Inflammatory macrophage (primary cell): ENCODE results near the gene C2CD2.
"Not testable (repeated sequence)": the region's sequence is repeated elsewhere in the genome, so short reads cannot be mapped to it uniquely, and the experiment has no call there.

Source experiments
- DNase-seq, 2 donors: peaks; one replicate each; pipeline ENCODE4 v3.0.0-alpha.2; 2020 to 2022

Gene C2CD2

DNA sequence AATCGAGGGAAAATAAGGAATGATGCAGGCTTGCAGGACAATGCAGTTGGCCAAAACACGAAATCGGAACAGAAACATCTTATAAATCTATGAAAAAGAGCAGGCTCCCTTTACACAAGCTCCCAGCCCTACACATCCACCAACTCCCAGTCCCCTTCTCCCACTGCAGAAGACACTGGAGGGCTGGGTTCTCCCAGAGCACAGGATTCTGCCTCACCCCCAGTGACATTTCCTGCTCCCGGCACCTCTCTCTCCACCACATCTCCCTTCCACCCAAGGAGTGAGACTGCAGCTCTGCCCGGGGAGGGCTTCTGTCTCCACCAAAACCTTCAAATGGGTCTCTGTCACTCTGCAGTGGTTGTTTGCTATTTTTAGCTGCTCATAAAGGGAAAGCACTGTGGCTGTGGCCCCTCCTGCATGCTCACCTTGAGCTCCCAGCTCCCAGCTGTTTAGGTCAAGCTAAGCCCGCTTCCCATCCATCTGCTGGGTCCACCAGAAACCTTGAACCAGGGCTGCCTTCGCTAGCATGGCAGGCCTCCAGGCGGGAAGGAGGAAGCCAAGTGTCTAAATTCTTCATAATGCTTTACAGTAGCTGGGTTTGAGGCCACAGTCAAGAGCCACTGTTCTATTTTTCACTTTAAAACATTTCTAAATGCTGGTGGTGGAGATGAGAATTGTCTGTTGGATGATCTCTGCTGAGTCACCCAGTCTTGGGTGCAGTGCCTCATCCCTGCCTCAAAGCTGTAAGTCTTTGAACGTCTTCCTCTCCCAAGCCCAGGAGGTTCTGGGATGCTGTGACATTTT is 3.3 kb upstream of the C2CD2 start:
- DNase-seq: peak; percentile 6 to 21

DNA sequence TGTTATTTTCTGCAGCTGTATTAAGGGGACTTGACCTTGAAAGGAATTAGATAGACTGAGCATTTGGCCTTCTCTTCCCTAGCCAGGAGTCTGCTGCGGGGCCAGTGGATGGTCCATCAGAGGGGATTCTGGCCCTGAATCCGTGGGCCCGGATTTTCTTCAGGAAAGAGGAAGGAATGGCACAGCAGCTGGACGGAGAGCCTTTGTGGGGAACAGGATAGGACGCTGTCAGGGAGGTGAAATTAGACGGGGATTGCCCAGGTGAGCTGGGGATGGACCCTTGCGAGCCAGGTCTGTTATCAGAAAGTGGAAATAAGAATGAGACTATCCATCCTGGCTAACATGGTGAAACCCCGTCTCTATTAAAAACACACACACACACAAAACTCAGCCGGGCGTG is 1.7 kb upstream of the C2CD2 start:
- DNase-seq: no peak

DNA sequence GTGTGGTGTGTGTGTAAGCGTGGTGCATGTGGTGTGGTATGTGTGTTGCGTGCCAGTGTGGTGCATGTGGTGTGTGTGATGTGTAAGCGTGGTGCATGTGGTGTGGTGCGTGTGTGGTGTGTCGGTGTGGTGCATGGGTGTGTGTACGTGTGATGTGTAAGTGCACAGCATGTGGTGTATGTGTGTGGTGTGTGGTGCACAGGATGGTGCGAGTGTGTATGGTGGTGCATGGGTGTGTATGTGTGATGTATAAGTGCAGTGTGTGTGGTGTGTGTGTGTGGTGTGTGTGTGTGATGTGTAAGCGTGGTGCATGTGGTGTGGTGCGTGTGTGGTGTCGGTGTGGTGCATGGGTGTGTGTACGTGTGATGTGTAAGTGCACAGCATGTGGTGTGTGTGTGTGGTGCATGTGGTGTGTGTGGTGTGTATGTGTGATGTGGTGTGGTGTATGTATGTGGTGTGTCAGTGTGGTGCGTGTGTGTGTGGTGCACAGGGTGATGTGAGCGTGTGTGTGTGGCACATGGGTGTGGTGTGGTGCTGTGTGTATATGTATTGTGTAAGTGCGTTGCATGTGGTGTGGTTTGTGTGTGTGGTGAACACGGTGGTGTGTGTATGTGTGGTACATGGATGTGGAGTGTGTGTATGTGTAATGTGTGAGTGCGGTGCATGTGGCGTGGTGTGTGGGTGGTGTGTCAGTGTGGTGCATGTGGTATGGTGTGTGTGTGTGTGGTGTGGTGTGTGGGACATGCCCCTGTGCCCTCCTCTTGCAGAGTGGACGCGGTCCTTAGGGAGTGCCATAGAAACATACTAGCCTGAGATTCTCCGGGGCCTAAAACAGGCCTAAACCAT is 1.1 kb upstream of the C2CD2 start:
- DNase-seq: no peak

DNA sequence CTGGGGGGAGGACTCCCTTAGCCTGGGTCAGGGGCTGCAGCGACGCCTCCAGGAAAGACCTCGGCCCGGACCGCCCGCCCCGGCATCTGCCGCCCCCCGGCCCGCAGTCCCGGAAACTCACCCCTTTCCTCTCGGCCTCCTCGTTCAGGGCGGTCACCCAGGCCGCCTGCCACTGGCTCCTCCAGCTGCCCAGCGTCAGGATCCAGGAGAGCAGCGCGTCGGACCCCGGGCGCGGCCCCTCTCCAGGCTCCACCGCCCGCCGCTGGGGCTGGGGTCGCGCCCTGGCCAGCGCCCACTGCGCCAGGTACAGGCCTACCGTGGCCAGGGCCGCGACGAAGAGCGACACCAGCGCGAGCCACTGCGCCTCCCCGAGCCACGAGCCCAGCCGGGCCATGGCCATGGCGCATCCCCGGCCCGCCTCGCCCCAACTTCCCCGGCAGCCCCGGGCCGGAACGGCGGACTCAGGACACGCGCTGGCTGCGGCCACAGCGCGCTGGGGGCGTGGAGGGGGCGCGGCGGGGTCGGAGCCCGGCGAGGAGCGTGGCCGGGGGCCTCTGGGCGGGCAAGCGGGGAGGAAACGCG is 478 bp downstream of the C2CD2 start:
- DNase-seq: peak in 1 of 2 donors; percentile 15

DNA sequence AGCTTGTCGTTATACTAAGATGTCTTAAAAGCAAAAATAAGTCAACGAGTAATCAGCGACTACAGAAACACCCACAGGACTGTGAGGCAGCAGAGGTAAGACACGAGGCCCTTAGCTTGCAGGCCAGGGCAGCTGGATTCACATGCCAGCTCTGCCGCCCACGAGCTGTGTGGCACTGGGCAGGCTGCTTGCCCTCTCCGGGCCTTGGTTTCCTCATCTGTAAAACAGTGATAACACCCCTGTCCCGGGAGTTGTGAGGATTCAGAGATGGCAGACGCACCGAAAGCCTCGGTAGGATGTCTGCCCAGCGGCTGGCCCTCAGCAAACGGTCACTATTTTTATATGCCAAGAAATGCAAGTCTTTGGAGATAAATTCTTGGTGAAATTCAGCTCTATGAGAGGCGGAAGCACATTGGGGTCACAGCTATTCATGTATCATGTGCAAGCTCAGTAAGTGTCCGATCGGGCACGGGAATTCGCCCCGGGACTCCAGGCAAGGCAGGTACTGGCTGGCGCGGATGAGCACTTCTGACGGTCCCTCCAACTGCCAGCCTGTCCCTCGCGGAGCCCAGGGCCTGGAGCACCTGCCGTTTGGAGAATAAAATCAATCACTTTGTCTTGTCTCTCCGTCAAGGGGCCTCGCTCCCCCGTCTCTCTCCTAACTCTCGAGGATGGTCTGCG is 1.1 kb downstream of the C2CD2 start:
- peak in 1 of 2 donors; percentile 15 for DNase-seq

DNA sequence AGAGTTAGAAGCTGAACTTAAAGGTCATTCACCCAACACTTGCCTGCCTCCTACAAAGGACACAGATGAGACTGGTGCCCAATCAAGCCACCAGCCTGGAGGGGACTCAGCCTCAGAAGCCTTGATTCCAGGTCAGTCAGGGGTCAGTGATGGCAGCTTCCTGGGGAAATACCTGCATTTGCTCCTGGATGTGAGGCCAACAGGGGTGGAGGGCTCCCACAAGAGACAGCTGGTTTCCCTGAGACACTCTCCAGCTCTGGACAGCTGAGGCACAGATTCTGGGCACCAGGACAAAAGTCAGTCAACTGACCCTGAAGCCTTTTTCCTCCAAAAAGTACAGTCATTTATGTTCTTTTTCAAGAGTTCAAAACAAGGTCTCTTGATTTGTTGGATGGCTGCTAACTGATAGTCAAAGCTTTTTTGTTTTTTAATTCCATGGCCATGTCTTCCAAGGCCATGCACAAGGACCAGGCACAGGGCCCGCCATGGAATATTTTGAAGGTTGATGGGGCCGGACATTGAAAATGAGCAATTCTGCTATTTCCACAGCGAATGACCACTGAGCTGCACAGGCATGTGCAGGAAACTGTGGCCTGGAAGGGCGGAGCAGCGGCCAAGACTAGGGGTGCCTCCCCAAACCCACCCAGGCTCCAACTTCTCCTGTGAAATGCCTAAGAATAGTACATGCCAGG is 1.8 kb downstream of the C2CD2 start:
- DNase-seq: no peak

DNA sequence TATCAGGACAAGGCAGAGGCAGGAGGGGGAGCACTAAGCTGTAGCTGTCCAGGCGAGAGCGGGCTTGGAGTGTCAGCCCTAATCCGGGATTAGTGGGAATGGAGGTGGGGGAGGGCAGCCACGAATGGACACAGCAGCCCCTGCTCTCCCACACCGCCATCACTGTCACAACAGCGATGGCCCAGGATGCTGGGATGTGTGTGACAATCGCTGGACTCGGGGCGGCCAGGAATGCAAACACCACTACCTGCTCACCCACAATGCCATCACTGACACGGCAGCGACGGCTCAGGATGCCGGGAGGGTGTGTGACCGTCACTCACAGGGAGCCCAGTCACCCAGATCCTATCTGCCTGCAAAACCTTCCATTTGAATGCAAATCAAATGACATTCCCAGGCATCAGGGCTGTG is 2.9 kb downstream of the C2CD2 start:
- no peak for DNase-seq

DNA sequence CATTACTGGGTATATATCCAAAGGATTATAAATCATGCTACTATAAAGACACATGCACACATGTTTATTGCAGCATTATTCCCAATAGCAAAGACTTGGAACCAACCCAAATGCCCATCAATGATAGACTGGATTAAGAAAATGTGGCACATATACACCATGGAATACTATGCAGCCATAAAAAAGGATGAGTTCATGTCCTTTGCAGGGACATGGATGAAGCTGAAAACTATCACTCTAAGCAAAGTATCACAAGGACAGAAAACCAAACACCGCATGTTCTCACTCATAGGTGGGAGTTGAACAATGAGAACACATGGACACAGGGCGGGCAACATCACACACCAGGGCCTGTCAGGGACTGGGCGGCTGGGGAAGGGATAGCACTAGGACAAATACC is 4.2 kb downstream of the C2CD2 start:
- not testable (repeated sequence) for DNase-seq

DNA sequence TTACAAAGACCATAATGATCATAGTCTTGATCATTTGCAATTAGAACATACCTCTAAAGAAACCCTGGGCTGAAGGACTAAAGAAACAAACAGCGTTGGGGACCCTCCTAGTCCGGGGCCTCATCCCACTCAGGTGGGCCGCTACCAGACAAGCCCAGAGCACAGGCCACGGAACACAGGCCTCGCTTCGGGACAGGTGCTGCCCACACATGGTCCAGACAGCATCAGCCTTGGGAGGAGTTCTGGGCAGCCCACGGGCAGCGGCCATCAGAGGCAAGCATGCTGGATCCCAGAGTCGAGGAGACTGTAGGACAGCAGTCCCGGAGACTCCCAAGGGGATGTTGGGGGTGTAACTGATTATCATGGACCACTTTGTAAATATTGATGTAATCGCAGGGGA is 4.9 kb downstream of the C2CD2 start:
- DNase-seq: no peak

DNA sequence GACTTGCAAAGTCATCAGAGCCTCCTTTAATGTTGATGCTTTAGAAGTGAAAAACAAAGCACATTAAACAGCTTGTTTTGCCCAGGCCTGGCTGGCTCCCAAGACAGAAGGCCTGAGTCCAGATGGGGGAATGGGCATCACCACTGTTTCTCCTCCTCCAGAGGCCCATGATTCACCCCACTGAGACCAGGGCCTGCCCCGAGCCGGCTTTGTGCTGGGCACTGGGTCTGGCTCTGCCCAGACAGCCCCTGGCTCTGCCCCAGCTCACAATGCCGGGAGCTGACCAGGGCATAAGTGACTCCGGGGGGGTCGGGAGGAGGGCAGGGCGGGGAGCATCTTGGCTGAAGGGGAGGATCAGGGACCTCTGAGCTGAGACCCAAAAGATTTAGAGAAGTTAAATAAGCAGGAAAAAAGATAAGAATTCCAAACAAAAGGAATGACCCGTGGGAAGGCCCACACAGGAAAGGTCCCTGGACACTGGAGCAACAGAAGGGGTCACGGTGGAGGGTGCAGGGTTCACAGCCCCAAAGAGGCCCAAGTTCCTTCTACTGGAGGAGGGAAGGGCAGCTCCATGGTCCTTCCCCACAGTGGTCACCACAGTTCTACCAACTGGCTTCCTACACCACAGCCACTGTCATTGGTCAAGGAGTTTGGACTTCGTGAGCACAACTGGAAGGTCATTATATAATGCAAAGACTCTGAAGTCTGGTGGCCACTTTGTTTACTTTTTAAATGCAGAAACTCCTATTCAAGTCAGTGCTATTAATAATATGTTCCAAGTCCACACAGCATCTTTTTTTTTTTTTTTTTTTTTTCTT is 5.5 kb downstream of the C2CD2 start:
- DNase-seq: no peak

DNA sequence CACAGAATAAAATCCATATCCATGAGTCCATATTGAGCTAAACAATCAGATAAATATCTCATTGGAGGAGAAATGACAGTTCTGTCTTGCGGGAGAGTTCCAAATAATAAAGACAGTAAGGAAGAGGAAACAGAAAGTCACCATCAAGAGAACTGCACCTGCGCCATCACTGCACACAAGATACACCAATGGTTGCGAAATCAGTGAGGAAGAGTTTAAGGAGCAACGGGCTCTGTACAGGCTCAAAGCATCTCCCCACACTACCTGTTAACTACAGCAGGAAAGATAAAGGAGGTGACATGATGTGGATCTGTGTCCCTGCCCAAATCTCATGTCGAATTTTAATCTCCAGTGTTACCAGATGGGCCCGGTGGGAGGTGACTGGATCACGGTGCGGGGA is 7.8 kb downstream of the C2CD2 start:
- DNase-seq: no peak

DNA sequence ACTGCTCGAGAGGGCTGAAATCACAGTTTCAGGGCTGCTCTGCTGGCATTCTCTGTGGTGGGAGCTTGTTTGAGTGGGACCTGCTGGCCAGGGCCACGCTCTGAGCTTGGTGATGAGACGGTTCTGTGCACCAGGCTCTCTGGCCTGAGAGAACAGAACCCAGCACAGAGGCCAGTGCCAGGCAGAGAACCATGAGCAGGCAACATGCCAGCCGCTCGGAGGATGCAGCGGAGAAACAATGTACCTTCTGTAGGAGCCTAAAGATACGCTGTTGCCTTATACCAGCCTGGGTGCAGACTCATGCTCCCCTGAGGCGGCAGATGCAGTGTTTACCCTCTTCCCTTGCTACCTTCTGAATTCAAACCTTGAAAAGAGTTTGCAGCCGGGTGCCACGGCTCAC is 10.0 kb downstream of the C2CD2 start:
- DNase-seq: no peak

DNA sequence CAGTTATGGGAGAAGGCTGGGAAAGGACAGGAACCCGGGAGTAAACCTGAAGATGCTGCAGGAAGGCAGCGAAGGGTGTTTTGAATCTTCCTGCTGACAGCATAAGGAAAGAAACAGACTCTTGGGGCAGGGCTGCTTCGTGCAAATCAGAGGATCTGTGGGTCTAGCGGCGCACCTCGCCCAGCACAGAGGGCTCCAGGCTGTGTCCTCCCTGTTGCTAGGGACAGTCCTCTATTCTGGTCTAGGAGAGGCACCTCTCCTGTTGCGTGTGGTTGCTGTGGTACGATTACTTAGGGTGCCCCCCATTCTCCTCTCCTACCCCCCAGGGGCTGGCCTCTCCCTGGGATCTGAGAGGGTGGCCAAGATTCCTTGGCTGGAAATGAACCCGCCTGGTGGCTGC is 11.4 kb downstream of the C2CD2 start:
- no peak for DNase-seq

DNA sequence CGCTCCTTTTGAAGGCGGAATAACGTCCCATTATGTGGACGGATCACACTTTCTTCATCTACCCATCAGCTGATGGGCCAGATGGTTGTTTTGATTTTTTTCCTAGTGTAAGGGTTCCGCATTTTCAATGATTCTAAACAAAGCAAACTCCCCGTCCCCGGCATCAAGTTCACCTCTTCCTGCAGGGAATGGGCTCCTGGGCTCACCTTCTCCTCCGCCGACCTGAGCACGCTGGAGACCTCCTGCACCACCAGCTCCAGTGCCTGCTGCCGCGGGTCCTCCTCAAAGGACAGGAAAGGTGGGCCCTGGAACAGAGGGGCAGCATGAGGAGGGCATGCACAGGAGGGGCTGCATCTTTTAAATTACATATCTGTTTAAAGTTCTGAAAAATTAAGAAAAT is 11.9 kb downstream of the C2CD2 start:
- DNase-seq: no peak

DNA sequence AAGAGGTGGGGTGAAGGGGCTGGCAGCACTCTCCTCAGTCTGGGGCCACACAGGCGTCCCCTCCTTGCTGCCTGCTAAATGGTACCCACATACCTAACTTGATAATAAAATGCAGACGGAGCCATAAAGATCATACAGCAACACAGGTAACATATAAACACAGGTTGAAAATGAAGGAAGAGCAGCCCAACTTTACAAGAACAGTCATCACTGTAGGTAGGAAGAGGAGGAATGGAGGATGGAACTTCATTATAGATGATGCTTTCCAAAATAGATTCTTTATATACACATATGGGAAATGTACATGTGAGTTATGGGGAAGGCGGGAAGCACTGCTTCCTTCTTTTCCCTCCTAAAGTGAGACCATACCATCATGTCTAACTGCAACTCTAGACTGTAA is 13.4 kb downstream of the C2CD2 start:
- no peak for DNase-seq

DNA sequence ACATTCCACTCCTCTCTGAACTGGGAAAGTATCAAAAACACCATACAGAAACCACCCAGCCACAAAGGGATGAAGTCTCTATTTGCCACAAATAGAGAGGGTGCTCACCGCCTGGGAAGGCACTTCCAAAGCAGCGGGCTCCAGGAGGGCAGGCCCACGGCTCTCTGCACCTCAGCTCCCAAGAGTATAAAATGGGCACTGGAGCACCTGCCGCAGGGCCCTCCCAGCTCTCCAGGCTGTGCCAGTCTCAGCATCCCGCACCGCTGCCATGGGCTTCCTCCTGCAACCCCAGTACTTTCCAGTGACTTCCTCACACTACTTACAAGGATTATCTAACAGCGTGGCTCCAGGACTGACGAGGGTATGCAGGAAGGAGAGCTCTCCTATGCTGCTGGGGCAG is 14.4 kb downstream of the C2CD2 start:
- no peak for DNase-seq

DNA sequence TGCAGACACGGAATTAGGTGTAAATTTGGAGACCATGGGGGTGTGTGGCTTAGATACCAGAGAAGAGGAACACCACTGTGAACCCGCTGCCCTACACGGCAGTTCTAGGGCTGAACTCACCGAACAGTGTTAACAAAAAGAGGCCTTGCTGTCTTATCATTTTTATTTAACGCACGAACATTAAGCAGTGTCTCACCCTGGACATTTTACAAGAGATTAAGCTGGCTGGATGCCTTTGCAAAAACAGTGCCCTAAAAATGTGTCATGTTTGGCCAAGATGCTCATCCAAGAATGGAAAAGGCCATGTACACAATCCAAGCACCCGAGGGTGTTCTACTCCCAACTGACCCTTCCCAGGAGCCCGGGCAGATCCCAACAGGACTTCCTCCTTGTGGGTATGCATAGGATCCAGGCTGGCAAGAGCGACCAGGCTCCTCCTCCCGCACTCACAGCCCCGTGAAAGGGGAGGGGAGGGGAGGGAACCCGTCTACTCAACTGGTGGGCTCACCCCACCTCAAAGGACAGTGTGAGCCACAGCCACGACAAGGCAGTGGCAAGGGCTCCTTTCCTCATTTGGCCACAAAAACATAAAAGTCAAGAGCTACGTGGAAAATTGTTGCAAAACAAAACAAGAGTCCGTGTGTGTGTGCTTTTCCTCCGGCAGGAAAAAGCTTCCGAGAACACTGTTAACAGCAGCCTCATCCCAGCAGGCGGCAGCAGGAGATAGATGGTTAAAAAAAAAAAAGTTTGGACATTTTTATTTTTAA is 20.3 kb downstream of the C2CD2 start:
- DNase-seq: peak in 1 of 2 donors; percentile 26

DNA sequence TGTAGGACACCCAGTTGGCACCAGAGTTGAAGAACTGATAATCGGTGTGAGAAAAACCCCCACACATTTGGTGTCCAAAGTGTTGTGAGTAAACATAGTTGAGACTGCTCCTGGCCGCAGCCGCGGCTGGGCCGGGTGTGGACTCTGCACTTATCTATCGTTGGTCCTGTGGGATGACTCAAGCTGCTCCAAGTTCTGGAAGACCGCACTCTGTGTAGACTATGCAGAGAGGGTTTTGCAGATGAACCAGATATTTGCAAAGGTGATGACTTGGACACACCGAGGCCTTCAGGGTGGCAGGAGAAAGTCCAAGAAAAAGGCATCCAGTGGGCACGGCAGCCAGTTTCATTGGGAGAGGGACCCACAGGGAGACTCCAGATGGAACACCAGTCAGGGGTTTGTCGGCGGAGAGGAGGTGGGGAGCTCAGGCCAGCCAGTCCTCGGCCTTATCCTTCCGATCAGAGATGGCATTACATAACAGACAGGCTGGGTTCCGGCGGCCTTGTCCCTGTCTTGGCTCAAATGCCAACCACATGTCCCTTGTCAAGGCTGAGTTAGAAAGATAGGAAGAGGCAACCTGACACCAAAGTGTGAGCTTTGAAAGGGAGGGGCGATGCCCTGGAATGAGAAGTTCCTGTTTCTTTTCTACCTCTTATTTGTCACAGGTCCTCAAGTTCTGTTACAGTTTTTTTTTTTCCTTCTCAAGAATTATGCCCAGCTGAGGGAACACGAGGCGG is 21.1 kb downstream of the C2CD2 start:
- DNase-seq: peak in 1 of 2 donors; percentile 21

DNA sequence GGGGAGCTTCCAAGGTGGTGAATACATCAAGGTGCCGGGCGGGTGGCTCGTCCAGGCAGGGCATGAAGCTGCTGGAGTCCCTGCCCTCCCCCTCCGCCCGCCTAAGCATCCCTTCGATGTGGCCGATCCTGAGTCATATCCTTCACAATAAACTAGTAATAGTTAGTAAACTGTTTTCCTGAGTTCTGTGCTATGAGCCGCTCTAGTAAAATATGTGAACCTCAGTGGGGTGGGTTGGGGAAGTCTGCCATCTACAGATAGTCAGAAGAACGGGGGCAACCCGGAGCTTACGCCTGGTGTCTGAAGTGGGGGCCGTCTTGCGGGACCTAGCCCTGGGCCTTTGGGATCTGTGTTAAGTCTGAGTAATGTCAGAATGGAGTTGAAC is 21.6 kb downstream of the C2CD2 start:
- no peak for DNase-seq

DNA sequence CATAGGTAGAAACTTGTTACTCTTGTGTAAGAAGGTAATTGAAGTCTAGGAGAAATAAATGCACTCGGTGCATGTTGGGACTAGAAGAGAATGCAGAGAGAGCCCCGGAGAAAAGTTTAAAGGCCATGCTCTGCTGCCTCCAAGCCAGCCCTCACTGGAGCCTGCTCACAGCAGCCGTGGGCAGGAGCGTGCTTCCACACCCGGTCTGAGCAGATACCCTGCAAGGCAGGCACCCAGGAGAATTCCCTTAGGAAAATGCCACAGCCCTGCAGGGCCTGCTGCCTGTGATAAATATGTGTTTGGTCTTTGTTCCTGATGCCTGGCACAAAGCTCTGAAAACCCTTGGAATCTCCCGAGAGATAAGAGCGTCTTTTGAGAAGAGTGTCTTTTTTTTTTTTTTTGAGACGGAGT is 22.8 kb downstream of the C2CD2 start:
- no peak for DNase-seq
